IMR-90 (cell line): Measurements from ENCODE around the gene P3R3URF. TPM values are rescaled to one million over a fixed set of nuclear protein-coding genes. Genes with fewer than 3 reads are reported as not detected.

Experiments
- ATAC-seq: fragments of 200-7000 bp; cut with Tn5 transposase; 2 replicates; pipeline ENCODE4 v1.9.1; 2020; ENCODE audit warnings: low read depth, mild to moderate bottlenecking, moderate library complexity
- BruUV-seq: library from RNA; stranded (reverse); fragments of 400-500 nt; replicated peaks from 2 replicates; lab custom pipeline; 2021; lab: Mats Ljungman, UMichigan
- CTCF ChIA-PET: fragments of 300-600 bp; formaldehyde crosslinking; extraction: SDS; loops from one replicate; lab custom pipeline; 2021; ENCODE audit warnings: antibody characterized with exemption; lab: Yijun Ruan, JAX
- POLR2A ChIA-PET: fragments of 300-600 bp; sonication (Branson Sonifier 250); formaldehyde crosslinking; loops from one replicate; lab custom pipeline; 2022; ENCODE audit warnings: antibody characterized with exemption; ENCODE audit not compliant: unreplicated experiment; lab: Charles Lee
- DNase-seq: peaks from one replicate; pipeline ENCODE4 v3.0.0; 2013
- H2AFZ ChIP-seq: replicated peaks from 2 replicates; pipeline ENCODE3; 2013; ENCODE audit warnings: low read length, mild to moderate bottlenecking; ENCODE audit not compliant: poor library complexity
- H2AK5ac ChIP-seq: 2 replicates; pipeline ENCODE4 v1.6.1; 2013; ENCODE audit warnings: low read depth, low read length, inconsistent platforms
- H2AK9ac ChIP-seq: replicated peaks from 2 replicates; pipeline ENCODE3; 2013; ENCODE audit warnings: mild to moderate bottlenecking, low read depth, low read length, moderate library complexity; ENCODE audit not compliant: poor library complexity
- H2BK120ac ChIP-seq: 2 replicates; pipeline ENCODE4 v1.6.1; 2013; ENCODE audit warnings: low read depth, low read length, inconsistent platforms
- H2BK15ac ChIP-seq: 3 replicates; pipeline ENCODE4 v1.6.1; 2013; ENCODE audit warnings: low read depth, low read length, inconsistent platforms
- H2BK20ac ChIP-seq: 2 replicates; pipeline ENCODE4 v1.6.1; 2013; ENCODE audit warnings: low read depth, mild to moderate bottlenecking, inconsistent platforms, low read length, moderate library complexity
- H2BK5ac ChIP-seq: 2 replicates; pipeline ENCODE4 v1.6.1; 2013; ENCODE audit warnings: mild to moderate bottlenecking, low read depth, low read length, inconsistent platforms; ENCODE audit not compliant: poor library complexity, severe bottlenecking
- H3K14ac ChIP-seq: replicated peaks from 2 replicates; pipeline ENCODE4 v1.6.1; 2013; ENCODE audit warnings: low read depth, low read length, inconsistent platforms
- H3K18ac ChIP-seq: 2 replicates; pipeline ENCODE4 v1.6.1; 2013; ENCODE audit warnings: low read depth, low read length, control low read depth
- H3K23ac ChIP-seq: 2 replicates; pipeline ENCODE4 v1.6.1; 2013; ENCODE audit warnings: low read depth, low read length, inconsistent platforms
- H3K27ac ChIP-seq: 2 replicates; pipeline ENCODE4 v1.5.1; 2013; ENCODE audit warnings: mild to moderate bottlenecking, control low read depth, low read length; ENCODE audit not compliant: insufficient read depth
- H3K27me3 ChIP-seq: 2 replicates; pipeline ENCODE4 v1.6.1; 2013; ENCODE audit warnings: low read length; ENCODE audit not compliant: control insufficient read depth, insufficient read depth
- H3K36me3 ChIP-seq: 2 replicates; pipeline ENCODE4 v1.6.1; 2013; ENCODE audit warnings: low read length, mixed read lengths; ENCODE audit not compliant: control insufficient read depth, insufficient read depth
- H3K4ac ChIP-seq: 2 replicates; pipeline ENCODE4 v1.6.1; 2013; ENCODE audit warnings: low read depth, low read length, inconsistent platforms
- H3K4me1 ChIP-seq: 2 replicates; pipeline ENCODE4 v1.6.1; 2013; ENCODE audit warnings: low read length, mixed read lengths; ENCODE audit not compliant: control insufficient read depth, insufficient read depth
- H3K4me2 ChIP-seq: 2 replicates; pipeline ENCODE4 v1.6.1; 2013; ENCODE audit warnings: low read depth, mild to moderate bottlenecking, control low read depth, low read length, moderate library complexity
- H3K4me3 ChIP-seq: 2 replicates; pipeline ENCODE4 v1.5.1; 2013; ENCODE audit warnings: low read depth, mild to moderate bottlenecking, control low read depth, low read length, moderate library complexity; ENCODE audit not compliant: insufficient read depth
- H3K56ac ChIP-seq: 2 replicates; pipeline ENCODE4 v1.6.1; 2013; ENCODE audit warnings: low read length, inconsistent platforms; ENCODE audit not compliant: insufficient read depth; ENCODE audit errors: extremely low read depth
- H3K79me1 ChIP-seq, 2 experiments: 2 replicates each; pipeline ENCODE4 v1.6.1; 2013; ENCODE audit warnings: low read length in 2 of 2, inconsistent platforms in 1 of 2, low read depth in 1 of 2
- H3K9ac ChIP-seq: 2 replicates; pipeline ENCODE4 v1.6.1; 2013; ENCODE audit warnings: low read depth, low read length, control low read depth
- H3K9me1 ChIP-seq: 2 replicates; pipeline ENCODE4 v1.6.1; 2013; ENCODE audit warnings: low read length, inconsistent platforms; ENCODE audit not compliant: insufficient read depth
- H3K9me3 ChIP-seq: 2 replicates; pipeline ENCODE4 v1.6.1; 2013; ENCODE audit warnings: low read length; ENCODE audit not compliant: control insufficient read depth, insufficient read depth
- H4K20me1 ChIP-seq: 2 replicates; pipeline ENCODE4 v1.6.1; 2013; ENCODE audit warnings: low read length, inconsistent platforms; ENCODE audit not compliant: insufficient read depth
- H4K5ac ChIP-seq: 2 replicates; pipeline ENCODE4 v1.6.1; 2013; ENCODE audit warnings: mild to moderate bottlenecking, low read depth, low read length, control low read depth
- H4K8ac ChIP-seq, 2 experiments: 2 replicates each; pipeline ENCODE4 v1.6.1; 2013; ENCODE audit warnings: low read depth in 2 of 2, low read length in 2 of 2, control low read depth in 1 of 2, inconsistent platforms in 1 of 2
- H4K91ac ChIP-seq: 2 replicates; pipeline ENCODE4 v1.6.1; 2013; ENCODE audit warnings: low read depth, low read length, inconsistent platforms; ENCODE audit not compliant: insufficient read depth
- BHLHE40 ChIP-seq: fragments of 150-350 bp; IDR thresholded peaks from 2 replicates; pipeline ENCODE4 v1.6.1; 2016; ENCODE audit warnings: mild to moderate bottlenecking, low read depth, low read length
- CHD1 ChIP-seq: IDR thresholded peaks from 2 replicates; pipeline ENCODE4 v1.6.1; 2012; ENCODE audit warnings: low read depth, low read length, improper control_type of control experiment
- CTCF ChIP-seq: conservative IDR thresholded peaks from 2 replicates; pipeline ENCODE4 v1.5.1; 2012; ENCODE audit warnings: mild to moderate bottlenecking, low read depth, low read length, improper control_type of control experiment
- ELK1 ChIP-seq: fragments of 150-350 bp; IDR thresholded peaks from 2 replicates; pipeline ENCODE4 v1.6.1; 2016; ENCODE audit warnings: low read depth, mild to moderate bottlenecking, low read length, moderate library complexity, borderline replicate concordance
- FOS ChIP-seq: fragments of 150-350 bp; IDR thresholded peaks from 2 replicates; pipeline ENCODE4 v1.6.1; 2016; ENCODE audit warnings: low read depth, low read length
- MXI1 ChIP-seq: IDR thresholded peaks from 2 replicates; pipeline ENCODE4 v1.6.1; 2012; ENCODE audit warnings: low read depth, mild to moderate bottlenecking, low read length, moderate library complexity, borderline replicate concordance
- NFE2L2 ChIP-seq: fragments of 150-350 bp; IDR thresholded peaks from 2 replicates; pipeline ENCODE4 v1.6.1; 2016; ENCODE audit warnings: low read depth, mild to moderate bottlenecking, low read length
- POLR2A ChIP-seq: IDR thresholded peaks from 2 replicates; pipeline ENCODE4 v1.6.1; 2012; ENCODE audit warnings: mild to moderate bottlenecking, low read depth, low read length
- RAD21 ChIP-seq: IDR thresholded peaks from 2 replicates; pipeline ENCODE4 v1.6.1; 2012; ENCODE audit warnings: low read length, improper control_type of control experiment
- RCOR1 ChIP-seq: IDR thresholded peaks from 2 replicates; pipeline ENCODE4 v1.6.1; 2012; ENCODE audit warnings: mild to moderate bottlenecking, low read length, improper control_type of control experiment; ENCODE audit not compliant: insufficient replicate concordance
- RFX5 ChIP-seq: IDR thresholded peaks from 2 replicates; pipeline ENCODE4 v1.8.0; 2012; ENCODE audit warnings: low read depth, mild to moderate bottlenecking, low read length, moderate library complexity
- SMC3 ChIP-seq: fragments of 150-350 bp; IDR thresholded peaks from 2 replicates; pipeline ENCODE4 v1.6.1; 2016; ENCODE audit warnings: low read depth, mild to moderate bottlenecking, antibody characterized with exemption, low read length, moderate library complexity
- WGBS, 2 experiments: methylation state at CpG; one replicate each; pipeline versions ENCODE4 v1.1.5 to v1.1.7; 2013; ENCODE audit warnings: missing lambda C conversion rate in 2 of 2; ENCODE audit not compliant: insufficient read length in 1 of 2; ENCODE audit errors: extremely low coverage in 2 of 2; 5-methylcytosine and 5-hydroxymethylcytosine counted together
- dilution Hi-C: fragments of 300-500 bp; cut with HindIII; formaldehyde crosslinking; loops from one replicate; pipeline ENCODE4 v1.14.3; 2018; ENCODE audit warnings: low sequenced_read_pairs; ENCODE audit not compliant: unreplicated experiment
- in situ Hi-C: fragments of 300-500 bp; cut with MboI; formaldehyde crosslinking; loops from 3 replicates; pipeline ENCODE4 v1.14.3; 2019; ENCODE audit warnings: low sequenced_read_pairs, inconsistent platforms, mixed read lengths
- intact Hi-C: fragments of 100-400 bp; cut with micrococcal nuclease; formaldehyde crosslinking; loops from 2 replicates; pipeline ENCODE4 v1.10.0; 2022
- polyA plus RNA-seq, 3 experiments: library from polyadenylated mRNA; depleted of rRNA; stranded (reverse); fragments of >200 nt; gene quantifications; 2 replicates each; pipeline ENCODE4 v1.2.3, GENCODE V29; 2012; ENCODE audit warnings: low replicate concordance in 1 of 3
- total RNA-seq: library from RNA; depleted of rRNA; stranded (reverse); fragments of >200 nt; gene quantifications from 2 replicates; pipeline ENCODE4 v1.2.3, GENCODE V29; 2012

Gene P3R3URF
- total and polyA plus RNA-seq, 2 of the 4 experiments (the other 2 are of a cell fraction), result not detected

DNA sequence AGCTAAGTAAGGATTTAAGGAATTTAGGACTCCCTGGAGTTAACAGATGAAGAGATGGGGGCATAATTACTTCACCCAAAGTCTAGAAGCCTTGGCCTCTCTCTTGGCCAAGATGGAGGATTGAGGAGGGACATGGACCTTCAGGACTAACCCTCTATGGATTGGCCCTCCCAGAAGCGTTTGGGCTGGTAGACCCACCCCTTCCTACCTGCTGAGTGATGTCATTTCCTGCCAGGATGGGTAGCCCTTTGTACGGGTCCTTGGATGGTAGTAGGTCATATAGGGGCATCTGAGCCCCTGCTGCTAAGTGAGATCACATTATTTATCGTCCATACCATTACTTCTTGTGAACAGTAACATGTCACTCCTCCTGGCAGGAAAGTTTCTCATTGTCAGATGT, 44.5 kb upstream of the P3R3URF start:
- Histone ChIP-seq H3K9me1 (0 out of 2 replicates have a peak, but pooled peaks cover 6% of the 10 kb centered on the region), H3K4ac (no peak overlapping the region), H4K91ac (no peak overlapping the region), H3K27ac (no peak overlapping the region), H4K8ac (no peak overlapping the region), H2AFZ (no peak overlapping the region), H2BK20ac (no peak overlapping the region), H3K9ac (no peak overlapping the region), H3K14ac (no peak overlapping the region), H3K23ac (no peak overlapping the region), H3K27me3 (no peaks in the 10 kb centered on the region), H3K4me2 (no peak overlapping the region), H3K36me3 (peaks cover 2% of the 10 kb centered on the region; the same call in 1 of the 2 replicates), H3K4me1 (peaks cover 2% of the 10 kb centered on the region; the same call in 1 of the 2 replicates), H2AK9ac (no peak overlapping the region), H2BK120ac (no peak overlapping the region), H3K18ac (no peak overlapping the region), H3K79me1 (no peaks in the 10 kb centered on the region; a peak in 1 of 4 replicates), H4K5ac (no peak overlapping the region), H4K20me1 (no peaks in the 10 kb centered on the region), H2BK15ac (no peak overlapping the region), H2AK5ac (no peak overlapping the region), H2BK5ac (no peak overlapping the region), H3K56ac (no peak overlapping the region), H3K4me3 (no peak overlapping the region), H3K9me3 (no peaks in the 10 kb centered on the region)
- in situ Hi-C loops (no loop called here), intact Hi-C loops (no loop called here), dilution Hi-C loops (no loop called here)
- TF ChIP-seq RAD21 (no peak), BHLHE40 (no peak), NFE2L2 (no peak), FOS (no peak), ELK1 (no peak), RCOR1 (no peak), CHD1 (no peak), CTCF (no peak), SMC3 (no peak), POLR2A (no peak), MXI1 (no peak), RFX5 (no peak)
- ATAC-seq (no peak), DNase-seq (no peak)
- no CpG with 5 or more reads among the region's 3 CpGs for WGBS, 2 experiments
- ChIA-PET POLR2A (no interaction called here), CTCF (no interaction called here)
- BruUV-seq, result no TSS peak
